NOMO-1 (cell line): ENCODE data around the gene DCHS2.
"Not testable (repeated sequence)": the region's sequence is repeated elsewhere in the genome, so short reads cannot be mapped to it uniquely, and the experiment has no call there.

ENCODE experiments used
- DNase-seq, 2 experiments: peaks; one replicate each; lab custom pipeline; 2025; ENCODE audit not compliant: unreplicated experiment in 2 of 2; lab: John Stamatoyannopoulos, UW

Gene DCHS2

GRCh38 chr4:154231806-154232478 lies 259.7 kb downstream of the DCHS2 start:
- no peak for DNase-seq

- no peak for DNase-seq
Observed at GRCh38 chr4:154230723-154231122, 260.9 kb downstream of the DCHS2 start.

GRCh38 chr4:154230091-154230490 lies 261.5 kb downstream of the DCHS2 start:
- no peak for DNase-seq

GRCh38 chr4:154222875-154223274 lies 268.7 kb downstream of the DCHS2 start:
- DNase-seq, result no peak

GRCh38 chr4:154218051-154218450 lies 273.5 kb downstream of the DCHS2 start:
- no peak for DNase-seq

- not testable (repeated sequence) for DNase-seq
Observed at GRCh38 chr4:154217384-154217783, 274.2 kb downstream of the DCHS2 start.

GRCh38 chr4:154211506-154211905 lies 280.1 kb downstream of the DCHS2 start:
- DNase-seq, result no peak

GRCh38 chr4:154208424-154208823 lies 283.2 kb downstream of the DCHS2 start:
- DNase-seq, result no peak

- no peak for DNase-seq
Observed at GRCh38 chr4:154205471-154205870, 286.1 kb downstream of the DCHS2 start.

- DNase-seq, result no peak
Observed at GRCh38 chr4:154194649-154195048, 296.9 kb downstream of the DCHS2 start.

- no peak for DNase-seq
Observed at GRCh38 chr4:154192585-154192984, 299.0 kb downstream of the DCHS2 start.

- DNase-seq, result no peak
Observed at GRCh38 chr4:154189346-154189745, 302.3 kb downstream of the DCHS2 start.

GRCh38 chr4:154186888-154187287 lies 304.7 kb downstream of the DCHS2 start:
- DNase-seq, result no peak

- no peak for DNase-seq
Observed at GRCh38 chr4:154186035-154186434, 305.6 kb downstream of the DCHS2 start.

- DNase-seq, result no peak
Observed at GRCh38 chr4:154184238-154184637, 307.4 kb downstream of the DCHS2 start.

- no peak for DNase-seq
Observed at GRCh38 chr4:154183264-154183663, 308.3 kb downstream of the DCHS2 start.
